IPS-NIHi7 (cell line): Measurements from ENCODE around the gene MS4A18.

Experiments
- DNase-seq: peaks from one replicate; pipeline ENCODE4 v3.0.0; 2012; ENCODE audit warnings: mixed read lengths; ENCODE audit errors: extremely low spot score

Gene MS4A18

GRCh38 chr11:60766547-60766946 is 42.0 kb downstream of the MS4A18 start:
- no peak for DNase-seq

DNA sequence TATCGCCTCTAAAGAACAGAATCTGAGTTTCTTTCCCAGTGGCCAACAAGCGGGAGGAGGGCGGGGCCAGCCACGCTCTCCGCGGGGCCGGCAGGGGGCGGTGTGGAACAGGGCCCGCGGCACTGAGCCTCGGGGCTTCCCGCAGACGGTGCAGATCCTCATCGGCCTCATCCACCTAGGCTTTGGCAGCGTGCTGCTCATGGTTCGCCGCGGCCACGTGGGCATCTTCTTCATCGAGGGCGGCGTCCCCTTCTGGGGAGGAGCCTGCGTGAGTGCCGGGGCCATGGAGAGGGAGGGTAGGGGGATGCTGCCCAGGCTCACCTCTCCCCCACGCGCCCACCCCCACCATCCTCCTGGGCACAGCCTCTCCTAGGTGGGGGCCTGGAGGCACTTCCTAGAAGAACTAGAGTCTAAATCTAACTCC is 42.9 kb downstream of the MS4A18 start:
- DNase-seq: peak; percentile 88

DNA sequence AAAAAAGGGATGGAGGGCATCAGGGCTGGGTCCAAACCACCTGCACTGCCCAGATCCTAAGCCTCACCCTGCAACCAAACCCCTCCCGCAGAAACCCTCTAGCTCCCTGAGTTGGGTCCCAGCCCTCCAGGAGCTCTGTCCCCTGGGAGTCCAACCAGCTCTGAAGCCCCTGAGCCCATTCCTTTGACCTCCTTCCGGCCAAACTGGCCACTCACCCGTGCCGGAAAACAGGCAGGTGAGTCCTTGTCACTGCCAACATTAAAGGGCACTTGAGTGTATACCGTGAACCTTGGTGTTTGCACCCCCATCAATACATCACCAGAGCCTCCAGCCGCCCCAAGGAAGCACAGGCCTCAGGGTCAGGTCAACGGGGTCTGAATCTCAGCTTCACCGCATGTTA is 43.7 kb downstream of the MS4A18 start:
- no peak for DNase-seq

DNA sequence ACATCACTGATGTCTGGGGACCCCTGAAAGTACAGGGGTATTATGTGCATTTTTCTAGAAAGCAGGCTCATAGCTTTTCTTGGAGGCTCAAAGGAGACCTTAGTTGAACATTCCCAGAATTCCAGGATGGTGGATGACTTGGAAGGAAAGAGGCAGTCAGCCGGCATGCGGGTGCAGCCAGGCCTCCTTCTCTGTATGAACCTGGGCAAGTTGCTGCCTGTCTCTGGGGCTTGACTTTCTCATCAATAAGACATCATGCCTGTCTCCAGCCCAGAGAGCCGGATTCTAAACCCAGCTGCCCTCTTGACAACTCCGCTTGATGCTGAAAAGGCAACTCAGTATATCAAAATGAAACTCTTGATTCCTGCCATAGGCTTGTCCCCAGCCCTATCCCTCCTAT is 44.8 kb downstream of the MS4A18 start:
- DNase-seq: no peak

- DNase-seq: no peak
Measured at GRCh38 chr11:60769811-60770210, 45.3 kb downstream of the MS4A18 start.

DNA sequence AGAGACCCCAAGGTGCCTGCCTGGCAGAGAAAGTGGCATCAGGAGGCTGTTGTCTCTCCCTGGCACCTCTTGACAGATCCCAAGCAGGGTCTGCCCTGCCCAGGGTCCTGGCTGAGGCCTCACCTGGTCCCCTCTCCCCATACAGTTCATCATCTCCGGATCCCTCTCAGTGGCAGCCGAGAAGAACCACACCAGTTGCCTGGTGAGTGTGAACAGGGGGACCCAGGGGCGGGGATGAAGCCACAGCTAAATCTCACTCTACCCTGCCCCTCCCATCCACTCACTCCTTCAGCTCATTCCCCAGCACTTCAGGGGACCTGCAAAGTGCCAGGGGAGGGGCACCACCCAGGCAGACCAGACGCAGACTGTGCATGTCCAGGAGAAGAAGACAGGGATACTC is 46.6 kb downstream of the MS4A18 start:
- no peak for DNase-seq

DNA sequence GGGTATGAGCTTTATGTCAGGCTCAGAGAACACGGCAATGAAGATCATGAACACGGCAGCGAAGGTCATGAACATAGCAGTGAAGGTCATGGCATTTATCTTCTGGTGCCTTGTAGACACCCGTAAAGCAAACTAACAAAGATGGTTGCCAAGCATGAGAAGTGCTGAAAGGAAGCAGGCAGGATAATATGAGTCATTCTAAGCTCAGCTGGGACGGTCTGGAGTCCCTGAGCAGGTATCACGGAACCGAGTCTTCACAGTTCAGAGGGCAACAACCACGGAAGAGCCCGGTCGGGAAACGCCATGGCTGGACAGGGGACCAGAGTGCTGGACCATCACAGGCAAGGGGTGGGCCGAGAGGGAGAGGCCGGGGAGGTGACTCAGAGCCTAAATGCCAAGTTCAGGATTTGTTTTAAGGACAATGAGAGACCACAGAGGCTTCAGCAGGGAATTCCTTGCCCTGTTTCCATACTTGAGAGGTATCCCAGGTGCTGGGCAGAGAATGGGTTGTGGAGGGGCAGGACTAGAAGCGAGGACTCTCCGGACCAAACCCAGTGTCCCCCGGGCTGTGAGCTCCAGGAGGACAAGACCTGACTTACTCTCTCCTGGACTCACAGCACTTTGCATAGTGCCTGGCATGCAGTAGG is 47.5 kb downstream of the MS4A18 start:
- DNase-seq: no peak

- DNase-seq: no peak
Measured at GRCh38 chr11:60772666-60773065, 48.1 kb downstream of the MS4A18 start.

DNA sequence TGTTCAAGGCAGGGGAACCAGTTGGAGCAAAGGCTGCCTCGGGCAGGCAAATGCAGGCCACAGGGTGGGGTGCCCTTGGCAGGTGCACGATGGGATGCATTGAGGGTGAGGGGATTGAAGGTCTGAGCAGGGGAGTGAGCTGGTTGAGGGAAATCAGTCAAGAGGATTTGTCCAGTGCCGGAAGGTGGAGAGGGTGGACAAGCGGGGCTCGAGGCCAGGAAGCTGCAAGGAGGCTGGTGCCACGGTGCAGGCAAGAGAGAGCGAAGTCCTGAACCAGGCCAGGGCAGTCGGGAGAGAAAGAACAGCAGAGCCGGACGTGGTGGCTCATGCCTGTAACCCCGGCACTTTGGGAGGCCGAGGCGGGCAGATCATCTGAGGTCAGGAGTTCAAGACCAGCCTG is 50.2 kb downstream of the MS4A18 start:
- DNase-seq: no peak

DNA sequence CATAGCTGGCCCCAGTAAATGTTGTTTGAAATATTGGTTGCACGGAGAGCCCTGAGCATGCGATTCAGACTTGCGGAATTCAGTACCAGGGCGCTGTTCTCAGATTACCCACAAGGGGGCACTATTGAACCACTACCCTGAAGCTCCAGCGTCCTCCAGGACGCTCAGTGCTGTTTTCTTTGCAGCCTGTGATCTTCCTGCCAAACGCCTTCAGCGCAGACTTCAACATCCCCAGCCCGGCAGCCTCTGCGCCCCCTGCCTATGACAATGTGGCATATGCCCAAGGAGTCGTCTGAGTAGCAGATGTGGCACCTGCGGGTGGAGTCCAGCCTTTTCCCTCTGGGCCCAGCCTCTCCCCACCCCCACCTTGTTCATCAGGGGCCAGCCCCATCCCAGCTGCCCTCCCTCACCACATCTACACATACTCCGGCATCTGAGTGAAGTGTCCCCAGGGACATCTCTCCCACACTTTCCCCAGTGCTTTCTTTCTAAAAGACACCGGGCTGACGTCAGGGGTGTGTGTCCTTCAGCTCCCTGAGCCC is 51.0 kb downstream of the MS4A18 start:
- peak; percentile 94 for DNase-seq

DNA sequence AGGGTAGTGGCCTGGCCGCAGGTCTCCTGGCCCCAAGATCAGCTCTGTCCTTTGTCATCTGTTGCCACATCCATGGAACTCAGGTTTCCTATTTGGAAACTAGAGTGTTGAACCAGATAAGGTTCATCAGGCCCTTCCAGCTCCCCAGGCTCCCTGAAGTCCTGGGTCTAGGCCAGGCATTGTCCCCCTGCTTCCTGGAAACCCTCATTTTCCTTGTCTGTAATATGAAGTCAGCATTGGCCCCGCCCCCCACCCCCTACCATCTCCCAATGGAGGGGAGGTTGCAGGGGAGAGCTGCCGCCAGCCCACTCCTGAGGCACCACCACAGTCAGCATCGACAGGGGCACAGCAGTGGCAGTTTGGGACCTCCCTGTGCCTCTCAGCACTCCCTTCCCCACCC is 51.6 kb downstream of the MS4A18 start:
- DNase-seq: no peak

DNA sequence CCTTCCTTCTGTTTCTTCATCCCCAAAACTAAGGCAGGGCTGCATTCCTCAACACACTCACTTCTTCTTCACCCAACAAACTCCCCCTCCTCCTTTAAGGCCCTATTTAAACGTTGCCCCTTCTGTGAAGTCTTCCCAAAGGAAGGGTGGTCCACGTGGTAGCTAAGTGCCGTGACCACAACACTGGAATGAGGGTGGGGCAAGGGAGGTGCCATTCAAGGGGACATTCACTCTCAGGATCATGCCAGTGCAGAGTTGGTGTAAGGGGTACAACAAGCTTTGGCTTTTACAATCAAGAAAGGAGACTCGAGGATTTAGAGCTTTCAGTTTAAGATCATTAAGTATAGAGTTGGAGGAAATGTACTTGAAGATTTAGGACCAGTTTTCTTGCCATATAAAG is 52.6 kb downstream of the MS4A18 start:
- DNase-seq: no peak

DNA sequence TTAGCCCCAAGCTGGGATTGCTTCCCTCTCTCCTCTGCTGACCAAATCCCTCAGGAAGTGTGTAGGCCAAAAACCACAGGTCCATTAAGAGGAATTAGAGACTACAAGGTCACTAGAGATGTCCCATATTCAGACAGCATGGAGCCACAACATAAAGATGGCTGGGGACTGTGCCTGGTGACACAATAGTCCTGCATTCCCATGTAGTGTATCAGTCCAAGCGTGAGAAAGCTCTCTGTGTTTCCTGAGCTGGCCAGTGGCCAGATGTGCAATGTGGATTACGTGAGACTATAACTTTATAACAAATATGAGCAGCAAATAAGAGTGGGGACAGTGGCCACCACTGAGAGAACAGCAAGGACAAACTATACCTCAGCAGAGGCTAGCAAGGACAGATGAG is 53.1 kb downstream of the MS4A18 start:
- DNase-seq: no peak

DNA sequence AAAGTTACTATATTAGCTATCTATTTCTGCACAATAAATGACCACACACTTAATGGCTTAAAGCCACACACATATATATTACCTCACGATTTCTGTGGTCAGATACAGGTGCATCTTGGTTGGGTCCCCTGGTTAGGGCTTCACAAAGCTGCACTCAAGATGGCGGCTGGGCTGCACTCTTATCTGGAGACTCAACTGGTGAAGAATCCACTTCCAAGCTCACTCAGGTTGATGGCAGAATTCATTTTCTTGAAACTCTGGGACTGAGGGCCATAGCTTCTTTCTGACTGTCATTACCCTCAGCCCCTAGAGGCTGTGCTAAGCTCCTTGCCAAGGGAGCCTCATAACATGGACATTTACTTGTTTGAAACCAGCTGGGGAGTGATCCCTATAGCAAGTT is 55.5 kb downstream of the MS4A18 start:
- DNase-seq: no peak

DNA sequence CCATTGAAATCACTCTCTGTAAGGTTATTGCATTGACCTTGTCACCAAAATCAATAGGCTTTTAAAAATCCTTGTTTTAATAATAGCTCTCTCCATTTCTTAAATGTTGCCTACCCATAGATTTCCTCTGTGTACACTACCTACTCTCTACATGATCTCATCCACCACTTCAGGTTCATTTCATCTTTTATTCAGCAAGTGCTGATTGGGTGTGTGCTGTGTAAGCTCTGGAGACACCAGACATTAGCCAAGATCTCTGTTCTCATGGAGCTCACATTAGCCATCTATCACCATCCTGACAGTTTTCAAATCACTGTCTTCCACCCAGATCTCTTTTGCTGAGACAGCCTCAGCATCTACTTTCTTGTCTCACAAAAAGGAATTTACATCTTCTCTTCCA is 56.3 kb downstream of the MS4A18 start:
- no peak for DNase-seq

- no peak for DNase-seq
Measured at GRCh38 chr11:60781286-60781980, 56.9 kb downstream of the MS4A18 start.

- no peak for DNase-seq
Measured at GRCh38 chr11:60781981-60782316, 57.4 kb downstream of the MS4A18 start.

DNA sequence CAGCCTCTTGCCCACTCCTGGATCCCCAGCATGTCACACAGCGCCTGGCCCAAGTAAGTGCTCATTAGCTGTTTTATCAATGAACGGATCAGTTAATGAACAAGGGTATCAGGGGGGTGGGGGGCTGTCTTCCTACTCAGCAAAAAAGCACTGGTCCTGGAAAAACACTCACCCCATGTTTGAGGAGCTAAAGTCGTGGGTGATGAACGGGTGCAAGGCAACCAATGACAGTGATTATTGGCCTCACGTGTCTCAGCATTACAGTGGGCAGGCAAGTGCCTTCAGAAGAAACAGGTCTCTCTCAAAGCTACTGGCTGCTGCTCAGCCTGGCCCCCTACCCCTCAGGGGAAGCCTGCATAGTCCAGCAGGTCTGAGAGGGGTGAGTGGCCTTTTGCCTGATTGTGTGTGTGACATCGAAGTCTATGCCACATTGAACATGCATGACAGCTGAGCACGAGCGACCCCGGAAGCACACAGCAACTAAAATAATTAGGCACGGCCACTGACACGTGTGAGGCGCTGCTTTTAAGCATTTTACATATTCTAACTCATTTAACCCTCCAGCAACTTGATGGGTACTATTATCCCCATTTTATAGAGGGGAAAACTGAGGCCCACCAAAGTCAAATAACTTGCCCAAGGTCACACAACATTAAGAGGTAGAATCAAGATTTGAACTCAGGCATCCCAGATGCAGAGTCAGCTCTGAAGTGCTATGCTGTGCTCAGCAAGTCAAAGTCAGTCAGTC is 58.0 kb downstream of the MS4A18 start:
- DNase-seq: no peak

DNA sequence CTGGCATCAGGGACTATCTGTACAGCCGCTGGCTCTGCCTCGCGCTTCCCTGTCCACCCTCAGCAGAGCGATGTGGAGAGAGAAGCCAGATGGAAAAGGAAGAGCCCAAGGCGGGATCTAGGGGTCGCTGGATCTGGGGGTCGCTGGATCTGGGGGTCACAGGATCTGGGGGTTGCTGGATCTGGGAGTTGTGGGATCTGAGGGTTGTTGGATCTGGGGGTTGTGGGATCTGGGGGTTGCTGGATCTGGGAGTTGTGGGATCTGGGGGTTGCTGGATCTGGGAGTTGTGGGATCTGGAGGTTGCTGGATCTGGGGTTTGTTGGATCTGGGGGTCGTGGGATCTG is 58.6 kb downstream of the MS4A18 start:
- DNase-seq: no peak

- no peak for DNase-seq
Measured at GRCh38 chr11:60783911-60784310, 59.4 kb downstream of the MS4A18 start.

DNA sequence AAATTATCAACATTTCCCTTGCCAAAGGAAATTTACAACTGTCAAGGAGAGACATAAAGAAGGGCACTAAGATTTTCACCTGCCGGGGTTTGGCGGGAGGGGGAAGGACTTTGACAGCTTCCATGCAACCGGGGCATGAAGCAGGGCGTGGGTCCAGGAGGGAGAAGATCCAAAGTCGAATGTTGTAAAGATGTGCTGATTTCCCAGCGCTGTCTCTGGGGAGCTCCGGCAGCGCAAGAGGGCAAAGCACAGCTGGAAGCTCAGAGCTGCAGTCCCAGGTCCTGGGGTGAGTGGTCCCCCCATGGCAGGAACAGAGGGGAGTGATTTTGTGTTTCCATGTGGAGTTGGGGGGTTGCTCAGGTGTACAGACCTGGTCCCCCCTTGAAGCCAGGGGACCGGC is 60.6 kb downstream of the MS4A18 start, which contains the start of gene MS4A10:
Gene MS4A10 (plus strand): TSS at position 198 of the 400 bp plus-strand sequence. CDS start 5,003 bp downstream, outside the sequence.
- DNase-seq: no peak

DNA sequence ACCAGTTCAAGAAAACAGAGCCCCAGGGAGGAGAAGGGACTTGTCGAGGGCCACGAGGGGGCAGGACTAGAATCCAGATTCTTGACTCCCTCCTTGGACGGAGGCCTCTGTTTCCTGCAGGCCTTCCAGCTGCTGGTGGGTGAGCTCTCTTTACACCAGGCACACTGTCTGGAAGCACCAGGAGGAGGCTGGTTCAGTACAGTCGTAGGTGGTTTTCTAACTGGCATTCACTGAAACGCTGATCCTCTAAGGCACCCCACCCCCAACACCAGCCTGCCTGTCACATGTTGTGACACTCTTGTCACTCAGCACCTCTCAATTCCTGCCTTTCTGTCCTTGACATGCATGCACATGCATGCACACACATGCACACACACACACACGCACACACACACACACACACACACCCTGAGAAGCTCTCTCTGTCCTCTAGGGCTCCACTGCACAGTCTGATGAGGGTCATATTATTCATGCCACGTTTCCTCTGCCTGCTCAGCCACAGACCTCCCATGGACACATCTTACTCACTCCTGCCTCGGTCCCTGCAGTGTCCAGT is 61.4 kb downstream of the MS4A18 start:
- no peak for DNase-seq
